Measurements from ENCODE around the gene NOB1.
"Not testable (repeated sequence)": the region's sequence is repeated elsewhere in the genome, so short reads cannot be mapped to it uniquely, and the experiment has no call there.

Gene NOB1

DNA sequence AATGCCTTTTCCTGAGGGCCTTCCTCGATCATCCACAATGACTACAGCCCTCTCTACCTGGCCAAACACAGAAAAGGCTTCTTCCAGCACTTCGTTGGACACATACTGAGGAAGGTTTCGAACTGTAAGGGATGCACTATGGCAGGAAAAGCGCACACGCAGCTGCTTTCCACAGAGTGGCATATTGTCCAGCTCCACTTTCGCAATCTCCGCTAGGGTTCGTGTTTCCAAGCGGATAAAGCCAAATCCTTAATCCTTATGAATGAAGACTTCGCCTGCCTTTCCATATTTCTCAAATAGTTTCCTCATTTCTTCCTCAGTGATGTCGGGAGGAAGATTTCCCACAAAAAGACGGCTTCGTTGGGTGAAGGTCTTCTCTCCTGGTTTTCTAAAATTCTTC, 2.6 kb upstream of the NOB1 start:
- DNase-seq, result not testable (repeated sequence)

- no peak for DNase-seq
Measured at GRCh38 chr16:69756705-69757104, 2.0 kb upstream of the NOB1 start.

- no peak for DNase-seq
Measured at GRCh38 chr16:69754143-69754468, 620 bp downstream of the NOB1 start.

DNA sequence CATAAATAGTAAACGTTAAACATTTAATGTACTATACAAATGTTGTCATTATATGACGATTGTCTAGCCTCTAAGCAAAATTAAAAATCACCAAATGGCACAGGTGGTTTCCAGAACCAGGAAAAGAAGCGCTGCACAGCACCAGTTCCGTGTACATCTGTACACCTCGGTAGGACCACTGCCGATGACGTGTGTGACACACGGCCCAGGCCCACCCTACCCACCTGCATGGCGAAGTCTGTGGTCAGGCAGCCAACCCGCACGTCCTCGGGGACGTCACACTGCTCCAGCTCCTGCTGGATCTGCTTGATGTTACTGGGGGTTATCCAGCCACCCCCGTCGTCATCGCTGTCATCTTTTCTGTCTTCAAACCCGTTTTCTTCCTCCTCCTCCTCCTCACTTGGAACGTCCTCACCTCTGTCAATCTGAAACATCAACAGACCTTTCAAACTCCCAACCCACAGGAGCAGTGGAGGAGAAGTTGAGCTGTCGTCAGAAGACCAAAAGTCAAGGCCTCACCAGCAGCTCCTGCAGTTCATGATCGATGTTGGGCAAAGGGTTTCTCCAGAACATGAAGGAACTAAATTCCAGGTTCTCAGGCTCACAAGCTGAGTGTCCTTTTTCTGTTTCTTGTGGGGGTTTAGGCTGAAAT, 5.9 kb downstream of the NOB1 start:
- no peak for DNase-seq

DNA sequence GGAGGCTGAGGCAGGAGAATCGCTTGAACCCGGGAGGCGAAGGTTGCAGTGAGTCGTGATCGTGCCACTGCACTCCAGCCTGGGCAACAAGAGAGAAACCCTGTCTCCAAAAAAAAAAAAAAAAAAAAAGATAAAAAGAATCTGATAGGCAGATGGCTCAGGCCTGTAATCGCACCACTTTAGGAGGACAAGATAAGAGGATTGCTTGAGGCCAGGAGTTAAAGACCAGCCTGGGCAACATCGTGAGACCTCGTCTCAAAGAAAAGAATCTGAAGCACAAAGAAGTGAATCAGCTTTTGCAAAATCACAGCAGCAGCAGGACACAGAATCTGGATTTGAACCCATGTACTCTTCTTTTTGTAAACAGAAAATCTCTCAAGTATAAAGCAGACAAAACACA, 7.6 kb downstream of the NOB1 start:
- DNase-seq, result no peak

- DNase-seq, result no peak
Measured at GRCh38 chr16:69745959-69746358, 8.8 kb downstream of the NOB1 start.

DNA sequence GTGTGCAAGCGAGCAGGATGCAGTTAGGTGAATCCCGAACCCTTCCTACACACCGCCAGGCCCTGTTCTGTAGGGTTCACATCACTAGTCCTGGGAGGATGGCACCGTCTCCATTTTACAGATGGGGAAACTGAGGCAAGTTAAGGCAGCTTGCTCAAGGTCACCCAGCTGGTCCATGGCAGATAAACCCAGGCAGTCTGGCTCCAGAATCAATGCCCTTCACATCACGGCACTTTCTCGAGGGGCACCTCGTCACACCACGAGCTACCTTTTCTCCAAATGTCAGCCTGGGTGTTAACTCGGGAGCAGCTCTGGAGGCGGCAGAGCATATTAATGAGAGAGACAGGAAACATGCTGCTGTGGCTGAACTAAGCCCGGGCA, 9.5 kb downstream of the NOB1 start:
- no peak for DNase-seq

DNA sequence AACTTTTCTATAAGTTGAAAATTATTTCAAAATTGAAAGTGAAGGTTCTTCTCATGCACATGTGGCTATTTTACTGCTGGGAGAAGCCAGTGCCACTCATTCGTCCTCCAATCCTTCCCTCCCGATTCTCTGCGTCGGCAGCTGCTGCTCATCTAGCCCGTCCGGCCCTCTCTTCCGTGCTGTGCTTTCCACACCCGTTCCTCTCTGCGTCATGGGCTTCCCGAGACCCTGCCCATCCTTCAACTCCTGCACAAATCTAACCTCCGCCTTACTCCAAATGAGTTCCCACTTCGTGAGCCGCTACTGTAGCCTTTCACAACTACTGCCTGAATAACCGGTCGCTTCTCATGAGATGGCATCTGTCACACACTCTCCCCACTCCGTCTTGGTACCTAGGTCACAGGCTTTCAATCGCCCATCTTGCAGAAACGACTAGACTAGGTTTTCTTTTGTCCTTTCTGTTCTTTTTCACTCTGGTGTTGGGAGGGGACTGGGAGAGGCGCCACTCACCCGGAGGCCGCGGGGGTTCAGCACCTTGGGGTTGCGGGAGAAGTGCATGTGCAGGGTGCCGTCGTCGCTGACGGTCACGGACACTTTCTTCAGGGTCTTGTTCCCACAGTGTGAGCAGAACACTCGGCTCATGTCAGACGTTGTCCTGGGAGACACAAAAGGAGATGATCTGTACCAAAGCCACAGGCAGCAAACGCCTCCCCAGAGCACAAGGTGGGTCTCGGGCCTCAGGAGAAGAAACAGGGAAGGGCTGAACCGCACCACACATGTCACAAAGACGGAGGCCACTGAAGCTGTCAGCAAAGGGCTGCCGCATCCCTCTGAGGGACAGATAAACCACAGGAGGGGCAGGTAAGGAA, 10.1 kb downstream of the NOB1 start:
- no peak for DNase-seq

GRCh38 chr16:69741951-69742904, 12.5 kb downstream of the NOB1 start:
- no peak for DNase-seq

- no peak for DNase-seq
Measured at GRCh38 chr16:69741519-69741918, 13.2 kb downstream of the NOB1 start.

- DNase-seq, result no peak
Measured at GRCh38 chr16:69732101-69732500, 22.6 kb downstream of the NOB1 start.

GRCh38 chr16:69731280-69731679, 23.4 kb downstream of the NOB1 start:
- DNase-seq, result not testable (repeated sequence)

- not testable (repeated sequence) for DNase-seq
Measured at GRCh38 chr16:69729030-69729429, 25.7 kb downstream of the NOB1 start.

GRCh38 chr16:69727916-69728270, 26.8 kb downstream of the NOB1 start:
- DNase-seq, result no peak

DNA sequence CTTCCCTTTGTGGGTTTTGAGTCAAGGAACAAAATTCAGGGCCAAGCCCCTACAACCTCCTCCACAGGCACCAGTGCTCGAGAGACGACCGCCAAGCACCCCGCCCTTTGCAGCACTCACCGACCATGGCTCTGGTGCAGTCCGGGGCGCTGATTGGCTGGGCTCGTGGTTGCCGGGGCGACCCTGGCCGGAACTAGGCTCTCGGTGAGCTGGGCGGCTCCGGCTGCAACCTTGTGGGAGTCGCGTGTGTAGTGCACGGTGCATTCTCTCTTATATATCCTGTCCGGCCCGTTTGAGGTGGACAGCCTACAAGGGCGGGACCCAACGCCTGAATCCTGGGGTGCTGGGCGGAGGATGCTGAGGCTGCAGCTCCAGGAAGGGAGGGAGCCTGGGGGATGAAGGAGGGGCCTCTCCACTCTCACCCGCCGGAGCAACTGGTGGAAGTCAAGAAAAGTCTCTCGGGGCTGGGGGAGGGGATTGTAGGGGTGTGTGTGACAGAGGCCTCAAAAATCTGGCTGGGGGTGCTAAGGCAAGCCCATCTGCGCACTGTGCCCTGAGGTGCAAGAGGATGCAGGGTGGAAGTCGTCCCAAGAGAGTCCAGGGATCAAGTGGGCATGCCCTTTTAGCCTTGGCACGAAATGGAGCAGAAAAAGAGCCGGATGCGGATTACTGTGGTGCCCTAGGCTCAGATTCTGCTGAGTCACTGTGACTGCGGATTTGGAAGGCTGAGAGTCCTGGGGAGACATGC, 28.2 kb downstream of the NOB1 start, which contains the start of gene NQO1:
NQO1 (minus strand) TSS at position 248 of the 748 bp plus-strand sequence; CDS start at position 127, 121 bp downstream.
- DNase-seq, result peak; percentile 71 to 78 (median 76)

GRCh38 chr16:69725480-69726312, 29.0 kb downstream of the NOB1 start:
- no peak for DNase-seq

- no peak for DNase-seq
Measured at GRCh38 chr16:69724981-69725479, 29.7 kb downstream of the NOB1 start.

DNA sequence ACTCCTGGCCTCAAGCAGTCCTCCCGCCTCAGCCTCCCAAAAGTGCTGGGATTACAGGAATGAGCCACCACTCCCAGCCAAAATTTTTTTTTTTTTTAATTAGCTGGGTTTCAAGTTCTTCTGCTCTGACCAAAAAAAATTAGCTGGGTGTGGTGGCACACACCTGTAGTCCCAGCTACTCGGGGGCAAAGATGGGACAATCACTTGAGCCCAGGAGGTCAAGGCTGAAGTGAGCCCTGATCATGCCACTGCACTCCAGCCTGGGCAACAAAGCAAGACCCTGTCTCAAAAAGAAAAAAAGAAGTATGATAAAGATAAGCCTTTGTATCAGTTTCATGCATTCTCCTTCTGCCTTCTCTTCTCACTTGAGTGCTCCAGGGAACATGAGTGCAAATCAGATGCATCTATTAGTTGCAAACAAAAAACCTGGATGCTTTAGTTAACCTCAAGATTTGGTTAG, 30.3 kb downstream of the NOB1 start:
- DNase-seq, result no peak

GRCh38 chr16:69721441-69721957, 33.2 kb downstream of the NOB1 start:
- DNase-seq, result no peak

DNA sequence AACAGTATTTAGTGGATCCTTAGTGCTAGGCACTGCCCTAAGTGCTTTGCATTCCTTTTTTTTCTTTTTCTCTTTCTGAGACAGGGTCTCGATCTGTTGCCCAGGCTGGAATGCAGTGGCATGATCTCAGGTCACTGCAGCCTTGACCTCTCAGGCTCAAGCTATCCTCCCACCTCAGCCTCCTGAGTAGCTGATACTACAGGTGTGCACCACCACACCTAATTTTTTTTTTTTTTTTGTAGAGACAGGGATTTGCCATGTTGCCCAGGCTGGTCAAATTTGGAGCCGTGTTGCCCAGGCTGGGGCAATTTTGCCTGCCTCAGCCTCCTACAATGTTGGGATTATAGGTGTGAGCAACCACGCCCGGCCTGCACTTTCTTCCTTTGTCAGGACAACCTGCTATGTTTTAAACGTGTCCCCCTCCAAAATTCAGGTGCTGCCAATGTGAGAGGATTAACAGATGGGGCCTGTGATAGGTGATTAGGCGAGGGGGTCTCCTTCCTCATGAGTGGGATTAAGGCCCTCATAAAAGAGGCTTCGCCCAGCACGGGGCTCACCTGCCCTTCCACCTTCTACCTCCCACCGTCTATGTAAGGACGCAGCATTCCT, 33.8 kb downstream of the NOB1 start:
- DNase-seq, result no peak

Data from activated CD4-positive, CD25-positive, alpha-beta regulatory T cell (primary cell).